HG03575 (cell line): ENCODE data around the gene MORF4L1.
A peak's percentile ranks its signal among the peaks of the same experiment; 100 is the strongest.
"Not testable (repeated sequence)": the region's sequence is repeated elsewhere in the genome, so short reads cannot be mapped to it uniquely, and the experiment has no call there.

Source experiments
- ATAC-seq: cut with Tn5 transposase; IDR thresholded peaks from one replicate; pipeline ENCODE4 v1.9.1; 2021; ENCODE audit not compliant: unreplicated experiment, insufficient number of reproducible peaks, low FRiP score; ENCODE audit errors: extremely low read depth

The MORF4L1 gene

GRCh38 chr15:78872155-78872971, at the start of gene MORF4L1:
TSS of gene MORF4L1 (plus strand) at chr15:78872890. CDS start at chr15:78873018, 128 bp downstream.
- ATAC-seq = peak; percentile 55

DNA sequence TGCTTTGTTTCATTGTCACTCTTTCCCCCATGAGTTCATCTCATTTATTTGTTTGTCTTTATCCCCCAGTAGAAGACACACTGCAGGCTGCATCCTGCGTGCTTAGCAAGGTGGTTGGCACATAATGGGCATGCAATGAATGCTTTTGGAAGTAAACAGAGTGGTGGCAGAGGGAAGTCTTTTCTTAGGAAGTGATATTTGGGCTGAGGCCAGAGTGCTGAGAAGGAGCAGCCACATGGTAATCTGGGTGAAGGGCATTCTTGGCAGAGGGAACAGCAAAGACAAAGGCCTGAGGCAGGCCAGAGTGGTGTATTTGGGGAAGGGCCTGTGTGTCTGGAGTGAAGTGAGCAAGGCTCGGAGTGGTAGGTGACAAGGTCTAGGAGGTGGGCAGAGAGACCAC, 43.8 kb upstream of the MORF4L1 start:
- ATAC-seq = no peak

GRCh38 chr15:78830514-78831228, 42.0 kb upstream of the MORF4L1 start:
- no peak for ATAC-seq

DNA sequence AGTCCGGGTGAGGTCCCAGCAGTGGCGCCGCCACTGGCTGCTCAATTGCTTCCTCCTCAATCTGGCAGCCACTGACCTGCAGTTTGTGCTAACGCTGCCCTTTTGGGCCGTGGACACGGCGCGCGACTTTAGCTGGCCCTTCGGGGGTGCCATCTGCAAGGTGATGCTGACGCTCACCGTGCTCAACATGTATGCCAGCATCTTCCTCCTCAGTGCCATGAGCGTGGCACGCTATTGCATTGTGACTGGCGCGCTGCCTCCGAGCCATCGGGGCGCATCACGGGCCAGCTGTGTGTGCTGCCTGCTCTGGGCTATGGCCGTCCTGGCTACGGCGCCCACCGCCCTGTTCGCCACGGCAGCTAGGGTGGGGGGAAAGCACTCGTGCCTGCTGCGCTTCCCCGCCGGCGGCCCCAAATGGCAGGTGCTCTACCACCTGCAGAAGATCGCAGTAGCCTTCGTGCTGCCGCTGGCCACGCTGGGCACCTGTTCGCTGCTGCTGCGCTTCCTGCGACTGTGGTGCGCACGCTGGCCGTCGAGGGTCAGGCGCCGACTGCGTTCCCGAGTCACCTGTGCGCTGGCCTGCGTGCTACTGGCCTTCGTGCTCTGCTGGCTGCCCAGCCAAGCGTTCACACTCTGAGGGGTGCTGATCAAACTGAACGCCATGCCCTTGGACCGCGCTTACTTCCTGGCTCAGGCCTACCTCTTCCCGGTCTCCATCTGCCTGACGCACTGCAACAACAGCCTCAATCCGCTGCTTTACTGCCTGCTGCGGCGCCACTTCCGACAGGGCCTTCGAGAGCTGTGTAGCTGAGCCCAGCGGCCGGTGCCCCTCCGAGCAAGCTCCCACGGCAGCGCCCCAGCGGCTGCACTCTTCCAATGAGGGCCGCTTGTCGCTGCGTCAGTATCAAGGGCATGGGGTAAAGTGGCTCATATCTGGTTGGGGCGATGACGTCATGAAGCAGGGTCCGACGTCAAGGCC, 41.2 kb upstream of the MORF4L1 start:
- ATAC-seq = no peak

DNA sequence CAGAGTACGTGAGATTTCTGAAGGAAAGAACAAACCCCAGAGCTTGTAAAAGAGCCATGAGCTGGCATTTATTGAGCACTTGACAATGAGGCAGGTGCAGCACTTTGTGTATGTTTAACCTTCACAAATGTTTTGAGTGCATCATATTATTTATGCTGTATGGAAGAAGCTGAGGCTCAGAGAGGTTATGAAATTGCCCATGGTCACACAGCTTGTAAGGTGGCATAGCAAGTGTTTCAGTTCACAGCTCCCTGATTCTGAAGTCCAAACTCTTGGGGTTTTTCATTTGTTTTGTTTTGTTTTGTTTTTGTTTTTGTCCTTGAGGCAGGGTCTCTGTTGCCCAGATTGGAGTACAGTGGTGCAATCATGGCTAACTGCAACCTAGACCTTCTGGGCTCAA, 36.4 kb upstream of the MORF4L1 start:
- no peak for ATAC-seq

GRCh38 chr15:78837131-78837530, 35.6 kb upstream of the MORF4L1 start:
- no peak for ATAC-seq

- ATAC-seq = no peak
These were observed 35.1 kb upstream of the MORF4L1 start for GRCh38 chr15:78837543-78837942.

- no peak for ATAC-seq
These were observed 34.2 kb upstream of the MORF4L1 start for GRCh38 chr15:78838489-78838888.

- not testable (repeated sequence) for ATAC-seq
These were observed 33.5 kb upstream of the MORF4L1 start for GRCh38 chr15:78839151-78839550.

DNA sequence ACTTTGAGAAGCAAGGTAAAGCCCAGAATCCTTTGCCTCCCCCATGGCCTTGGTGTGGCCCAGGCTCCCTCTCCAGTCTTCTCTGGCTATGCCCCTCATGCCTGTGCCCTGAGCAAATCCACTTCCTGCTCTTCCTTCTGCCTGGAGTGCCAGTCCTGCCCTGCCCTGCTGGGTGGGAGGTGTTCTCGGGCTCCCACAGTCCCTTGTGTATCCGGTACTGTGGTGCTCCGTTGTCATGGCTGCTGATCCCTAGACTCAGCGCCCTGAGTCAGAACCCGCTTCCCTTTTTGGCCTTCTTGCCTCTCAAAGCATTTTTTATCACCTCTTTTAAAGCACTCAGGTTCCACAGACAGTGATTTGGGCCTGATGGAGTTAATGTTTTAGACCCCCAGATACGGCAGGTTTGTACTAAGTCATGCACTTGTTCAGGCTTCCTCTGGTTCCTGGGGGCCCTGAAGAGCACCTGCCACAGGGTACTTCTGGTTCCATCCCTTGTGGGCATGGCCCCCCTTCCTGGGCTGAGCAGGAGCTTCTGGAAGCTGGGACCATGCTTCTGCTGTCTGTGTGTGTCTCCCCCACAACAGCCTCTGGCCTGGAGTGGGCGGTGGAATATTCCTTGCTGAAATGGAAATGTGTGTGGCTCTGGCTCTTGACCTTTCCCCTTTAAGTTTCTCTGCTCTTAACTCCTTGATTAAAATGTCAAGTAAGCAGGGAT, 31.9 kb upstream of the MORF4L1 start:
- no peak for ATAC-seq

GRCh38 chr15:78841376-78841706, 31.3 kb upstream of the MORF4L1 start:
- no peak for ATAC-seq

DNA sequence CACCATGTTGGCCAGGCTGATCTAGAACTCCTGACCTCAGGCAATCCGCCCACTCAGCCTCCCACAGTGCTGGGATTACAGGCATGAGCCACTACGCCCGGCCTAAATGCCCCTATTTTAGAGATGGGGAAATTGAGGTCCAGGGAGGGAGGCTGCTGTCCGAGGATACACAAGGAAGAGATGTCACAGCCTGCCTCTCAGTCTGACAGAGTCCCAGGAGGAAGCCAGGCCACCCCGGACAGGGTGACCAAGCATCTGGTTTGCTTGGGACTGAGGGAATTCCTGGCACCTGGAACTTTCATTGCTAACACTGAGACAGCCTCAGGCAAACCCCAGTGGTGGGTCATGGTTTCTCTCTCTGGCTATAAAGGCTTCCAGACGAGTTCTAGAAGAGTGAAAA, 30.8 kb upstream of the MORF4L1 start:
- no peak for ATAC-seq

DNA sequence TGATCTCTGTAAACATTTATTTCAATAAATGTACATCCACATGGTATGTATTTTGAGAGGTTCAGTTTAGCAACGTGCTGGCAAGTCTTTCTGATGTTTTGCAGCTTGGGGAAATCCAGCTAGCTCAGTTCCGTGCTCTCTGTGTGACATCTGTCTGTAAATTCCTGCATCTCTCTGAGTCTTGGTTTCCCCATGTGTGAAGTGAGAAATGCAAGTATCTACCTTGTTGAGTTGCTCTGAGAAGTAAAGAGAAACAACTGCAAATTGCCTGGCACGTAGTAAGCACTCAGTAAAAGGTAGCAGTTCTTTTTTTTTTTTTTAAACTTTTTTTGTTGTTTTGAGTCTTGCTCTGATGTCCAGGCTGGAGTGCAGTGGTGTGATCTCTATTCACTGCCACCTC, 30.2 kb upstream of the MORF4L1 start:
- no peak for ATAC-seq

- not testable (repeated sequence) for ATAC-seq
These were observed 25.8 kb upstream of the MORF4L1 start for GRCh38 chr15:78846906-78847305.

DNA sequence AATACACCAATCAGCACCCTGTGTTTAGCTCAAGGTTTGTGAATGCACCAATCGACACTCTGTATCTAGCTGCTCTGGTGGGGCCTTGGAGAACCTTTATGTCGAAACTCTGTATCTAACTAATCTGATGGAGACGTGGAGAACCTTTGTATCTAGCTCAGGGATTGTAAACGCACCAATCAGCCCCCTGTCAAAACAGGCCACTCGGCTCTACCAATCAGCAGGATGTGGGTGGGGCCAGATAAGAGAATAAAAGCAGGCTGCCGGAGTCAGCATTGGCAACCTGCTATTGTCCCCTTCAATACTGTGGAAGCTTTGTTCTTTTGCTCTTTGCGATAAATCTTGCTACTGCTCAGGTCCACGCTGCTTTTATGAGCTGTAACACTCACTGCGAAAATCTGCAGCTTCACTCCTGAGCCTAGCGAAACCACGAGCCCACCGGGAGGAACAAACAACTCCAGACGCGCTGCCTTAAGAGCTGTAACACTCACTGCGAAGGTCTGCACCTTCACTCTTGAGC, 25.2 kb upstream of the MORF4L1 start:
- ATAC-seq = not testable (repeated sequence)

GRCh38 chr15:78850352-78850751, 22.3 kb upstream of the MORF4L1 start:
- ATAC-seq = no peak

GRCh38 chr15:78850941-78851755, 21.5 kb upstream of the MORF4L1 start:
- ATAC-seq = no peak

DNA sequence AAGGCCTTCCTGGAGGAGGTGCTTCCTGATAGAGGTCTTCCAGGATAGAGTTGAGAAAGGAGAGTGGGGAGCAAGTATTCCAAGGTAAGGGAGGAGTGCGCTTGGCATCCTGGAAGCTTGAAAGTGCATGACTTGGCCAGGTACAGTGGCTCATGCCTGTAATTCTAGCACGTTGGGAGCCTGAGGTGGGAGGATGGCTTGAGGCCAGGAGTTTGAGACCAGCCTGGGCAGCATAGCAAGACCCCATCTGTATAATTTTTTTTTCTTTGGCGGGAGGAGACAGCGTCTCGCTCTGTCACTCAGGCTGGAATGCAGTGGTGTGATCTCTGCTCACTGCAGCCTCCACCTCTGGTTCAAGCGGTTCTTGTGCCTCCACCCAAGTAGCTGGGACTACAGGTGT, 19.2 kb upstream of the MORF4L1 start:
- no peak for ATAC-seq
